ENCODE results near the gene HIGD2B.
"Not testable (repeated sequence)": the region's sequence is repeated elsewhere in the genome, so short reads cannot be mapped to it uniquely, and the experiment has no call there.

Gene HIGD2B

GRCh38 chr15:72642271-72642670 is 43.7 kb downstream of the HIGD2B start:
- not testable (repeated sequence) for H3K36me3 Mint-ChIP-seq; H3K27ac Mint-ChIP-seq; H3K4me1 Mint-ChIP-seq; H3K4me3 Mint-ChIP-seq; H3K9me3 Mint-ChIP-seq; ATAC-seq; DNase-seq (ENCODE audit: low spot score in 2 of 2)

DNA sequence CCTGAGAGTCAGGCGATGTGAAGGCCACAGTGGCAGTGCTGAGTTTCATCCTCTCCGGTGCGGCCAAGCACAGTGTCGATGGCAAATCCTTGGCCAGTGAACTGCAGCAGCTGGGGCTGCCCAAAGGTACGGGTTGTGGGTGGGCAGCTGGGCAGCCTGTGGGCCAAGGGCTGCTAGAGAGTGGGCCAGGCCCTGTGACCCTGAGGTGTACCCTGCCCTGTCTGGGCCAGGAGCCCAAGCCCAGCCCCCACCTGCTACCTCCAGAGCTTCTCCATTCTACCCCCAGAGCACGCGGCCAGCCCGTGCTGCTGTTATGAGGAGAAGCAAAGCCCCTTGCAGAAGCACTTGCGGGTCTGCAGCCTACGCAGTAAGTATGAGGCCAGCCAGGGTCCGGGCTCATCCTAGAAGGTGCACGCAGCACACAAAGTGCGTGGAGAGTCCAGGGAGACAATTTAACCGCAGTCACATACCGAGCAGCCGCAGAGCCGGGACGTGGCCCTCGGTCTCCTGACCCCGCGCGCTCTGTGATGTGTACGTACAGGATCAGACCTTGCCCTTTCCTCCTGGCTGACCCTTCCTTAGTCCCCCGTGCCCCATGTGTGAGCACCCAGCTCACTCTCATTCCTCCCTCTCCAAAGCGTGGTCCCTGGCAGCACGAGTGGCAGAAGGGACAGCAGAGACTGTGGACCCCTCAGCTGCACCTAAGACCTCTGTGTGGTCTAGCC is 46.1 kb downstream of the HIGD2B start:
- not testable (repeated sequence) for H3K27ac Mint-ChIP-seq, H3K36me3 Mint-ChIP-seq
- ATAC-seq, result peak; percentile 1

DNA sequence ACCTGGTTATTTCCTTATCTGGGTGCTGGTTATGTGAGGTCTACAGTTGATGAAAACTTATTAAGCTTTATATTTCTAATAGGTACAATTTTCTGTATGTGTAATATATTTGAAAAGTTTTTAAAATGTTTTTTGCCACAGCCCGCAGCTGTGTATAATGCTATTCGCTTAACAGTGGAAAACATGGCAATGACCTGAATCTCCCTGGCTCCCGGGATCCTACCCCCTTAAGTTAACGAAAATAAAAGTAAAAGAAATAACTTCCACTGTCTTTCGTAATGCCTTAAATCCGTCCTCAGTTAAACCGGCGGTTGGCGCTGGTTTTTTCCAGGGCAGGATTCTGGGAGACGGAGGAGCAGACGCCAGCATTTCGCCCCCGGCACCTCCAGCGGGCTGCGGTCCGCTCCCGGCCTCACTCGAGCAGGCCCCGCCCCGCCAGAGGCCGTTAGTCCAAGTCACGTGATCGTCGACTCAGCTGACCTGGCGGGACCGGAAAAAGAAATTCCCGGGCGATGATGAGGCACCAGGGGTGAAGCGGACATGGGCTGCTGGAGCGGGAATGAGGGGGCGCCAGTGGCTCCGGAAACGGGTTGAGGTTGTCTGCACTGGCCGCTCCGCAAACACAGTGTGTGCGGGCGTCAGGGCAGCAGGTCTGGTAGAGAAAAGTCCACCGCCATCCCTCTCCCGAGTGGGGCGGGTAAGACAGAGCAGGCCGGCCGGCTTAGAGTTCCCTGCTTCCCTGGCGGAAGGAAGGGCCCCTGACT is 49.3 kb downstream of the HIGD2B start:
- not testable (repeated sequence) for H3K9me3 Mint-ChIP-seq, H3K4me3 Mint-ChIP-seq, H3K27ac Mint-ChIP-seq, H3K4me1 Mint-ChIP-seq, H3K36me3 Mint-ChIP-seq
- ATAC-seq (peak; percentile 66), DNase-seq (ENCODE audit: low spot score in 2 of 2) (peak; percentile 30 to 81)

More for the DNA sequence above, 46.1 kb downstream of the HIGD2B start:
- not testable (repeated sequence) for H3K4me1 Mint-ChIP-seq; H3K9me3 Mint-ChIP-seq; DNase-seq (ENCODE audit: low spot score in 2 of 2); H3K4me3 Mint-ChIP-seq

DNA sequence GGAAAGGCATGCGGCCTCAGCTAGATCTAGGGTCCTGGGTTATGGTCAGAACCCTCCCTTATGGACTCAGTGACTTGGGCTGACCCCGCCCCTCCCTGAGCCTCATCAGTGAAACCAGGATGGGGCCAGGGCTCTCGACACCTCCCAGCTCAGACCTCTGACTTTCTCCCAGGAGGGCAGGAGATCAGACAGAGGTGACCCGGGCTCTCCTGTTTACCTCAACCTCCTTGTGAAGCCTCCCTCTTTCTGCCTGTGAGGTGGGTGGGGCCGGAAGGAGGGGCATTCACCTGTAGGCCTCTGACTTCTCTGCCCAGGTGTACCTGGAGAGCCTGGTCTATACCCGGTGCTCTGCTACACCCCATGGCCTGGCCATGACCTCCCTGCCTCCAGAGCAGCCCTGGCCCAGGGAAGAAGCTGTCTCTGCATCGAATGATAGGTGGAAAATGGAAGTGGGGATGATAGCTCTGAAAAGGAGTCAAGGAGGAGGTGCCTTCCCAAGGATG is 56.9 kb downstream of the HIGD2B start:
- H3K9me3 Mint-ChIP-seq, result not testable (repeated sequence)

GRCh38 chr15:72628249-72629067 is 57.5 kb downstream of the HIGD2B start:
- ATAC-seq; H3K9me3 Mint-ChIP-seq; DNase-seq (ENCODE audit: low spot score in 2 of 2); H3K36me3 Mint-ChIP-seq; H3K27ac Mint-ChIP-seq; H3K4me3 Mint-ChIP-seq; H3K4me1 Mint-ChIP-seq: not testable (repeated sequence)

More for the DNA sequence above, 56.9 kb downstream of the HIGD2B start:
- H3K4me1 Mint-ChIP-seq; H3K36me3 Mint-ChIP-seq; H3K4me3 Mint-ChIP-seq; DNase-seq (ENCODE audit: low spot score in 2 of 2); ATAC-seq: not testable (repeated sequence)
- peak overlapping the region; percentile 68 for H3K27ac Mint-ChIP-seq

GRCh38 chr15:72626153-72626552 is 59.8 kb downstream of the HIGD2B start:
- H3K4me1 Mint-ChIP-seq; DNase-seq (ENCODE audit: low spot score in 2 of 2); ATAC-seq; H3K36me3 Mint-ChIP-seq; H3K27ac Mint-ChIP-seq; H3K9me3 Mint-ChIP-seq; H3K4me3 Mint-ChIP-seq: not testable (repeated sequence)

All from stimulated activated effector memory CD8-positive, alpha-beta T cell treated with anti-CD3 and anti-CD28 coated beads, Interleukin-12 subunit alpha, Interleukin-12 subunit beta, amount 100 ng/mL, for 72 hours (primary cell).